ENCODE results near the gene PRF1. TPM values are rescaled to one million over a fixed set of nuclear protein-coding genes. Genes with fewer than 3 reads are reported as not detected.

Gene PRF1
- total RNA-seq, 3 donors from 2014 or later (not counting 1 experiment from before 2014, with no cell fraction given) = 1,641 to 2,133 (median 1,982) TPM

DNA sequence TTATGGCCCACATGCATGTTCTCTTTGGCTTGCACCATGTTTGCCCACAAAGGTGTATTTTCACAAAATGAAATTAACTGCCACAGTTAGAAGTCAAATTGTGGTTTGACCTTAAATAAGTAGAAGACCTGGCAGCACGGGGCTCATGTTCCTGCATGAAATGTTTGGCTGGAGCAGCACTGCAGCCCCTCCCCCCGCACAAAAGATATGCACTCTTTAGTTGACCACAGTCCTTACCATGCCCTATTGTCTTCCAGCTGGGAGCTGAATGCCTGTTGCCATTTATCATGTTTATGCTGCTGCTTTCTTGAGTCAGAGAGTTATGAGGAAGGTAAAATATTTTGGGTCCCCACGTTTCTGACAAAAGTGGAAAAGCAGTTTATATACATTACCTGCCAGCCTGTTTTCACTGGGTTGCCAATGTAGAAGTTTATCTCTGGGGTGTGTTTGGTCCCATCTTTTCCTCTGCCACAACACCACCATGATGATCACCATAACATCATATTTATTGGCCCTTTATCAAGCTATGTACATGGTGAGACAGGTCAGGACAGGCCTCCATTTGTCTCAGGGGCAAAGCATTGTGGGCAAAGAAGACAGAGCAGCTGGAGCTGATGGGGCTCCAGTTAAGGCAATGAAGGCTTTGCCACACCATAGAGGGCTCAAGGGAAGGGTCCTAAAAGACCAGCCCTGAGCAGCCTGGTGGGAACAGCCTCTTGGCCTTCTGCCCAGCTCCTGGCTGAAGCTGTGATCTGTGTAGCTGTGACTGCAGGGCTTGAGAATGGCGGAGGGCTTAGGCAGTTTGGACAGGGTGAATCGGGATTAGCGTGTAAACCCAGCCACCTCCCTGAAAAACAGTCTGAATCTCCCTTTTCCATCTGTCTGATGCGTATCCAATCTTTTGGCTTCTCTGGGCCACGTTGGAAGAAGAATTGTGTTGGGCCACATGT, 5.4 kb downstream of the PRF1 start:
- H3K9me3 ChIP-seq (ENCODE audit: control insufficient read depth, insufficient read depth, low read length) = no peaks in the 10 kb centered on the region
- intact Hi-C loops (cut with micrococcal nuclease) = loop anchor here (2.0 kb wide), 1 partner anchor 14 kb away; no protein-coding TSS in a partner anchor
- peaks cover 24% of the 10 kb centered on the region for H3K36me3 Mint-ChIP-seq
- ATAC-seq (no peak), DNase-seq (no peak)
- 66% methylated on average over 8 of the region's 8 CpGs for WGBS (ENCODE audit: insufficient coverage)
- no peaks in the 10 kb centered on the region for H3K9me3 Mint-ChIP-seq
- no peaks in the 10 kb centered on the region for H3K27me3 ChIP-seq (ENCODE audit: control insufficient read depth, insufficient read depth, low read length)
- peak overlapping the region; percentile 95 to 97 for H3K27ac Mint-ChIP-seq
- peaks cover 74 to 93% of the 10 kb centered on the region in 2 donors for H3K4me1 Mint-ChIP-seq
- no peak overlapping the region for H3K27ac ChIP-seq (ENCODE audit: low read length)
- peaks cover 59% of the 10 kb centered on the region for H3K36me3 ChIP-seq (ENCODE audit: control insufficient read depth, insufficient read depth, low read length)
- TF ChIP-seq CTCF (IDR thresholded peaks at IDR 0.05) = no peak
- H3K4me3 ChIP-seq (ENCODE audit: low read length) = peak overlapping the region; percentile 88
- no peaks in the 10 kb centered on the region for H3K27me3 Mint-ChIP-seq (ENCODE audit: low read depth in 2 of 2)
- peaks cover 91% of the 10 kb centered on the region for H3K4me1 ChIP-seq (ENCODE audit: control insufficient read depth, insufficient read depth, low read length)
- H3K4me3 Mint-ChIP-seq = peak overlapping the region; percentile 100

DNA sequence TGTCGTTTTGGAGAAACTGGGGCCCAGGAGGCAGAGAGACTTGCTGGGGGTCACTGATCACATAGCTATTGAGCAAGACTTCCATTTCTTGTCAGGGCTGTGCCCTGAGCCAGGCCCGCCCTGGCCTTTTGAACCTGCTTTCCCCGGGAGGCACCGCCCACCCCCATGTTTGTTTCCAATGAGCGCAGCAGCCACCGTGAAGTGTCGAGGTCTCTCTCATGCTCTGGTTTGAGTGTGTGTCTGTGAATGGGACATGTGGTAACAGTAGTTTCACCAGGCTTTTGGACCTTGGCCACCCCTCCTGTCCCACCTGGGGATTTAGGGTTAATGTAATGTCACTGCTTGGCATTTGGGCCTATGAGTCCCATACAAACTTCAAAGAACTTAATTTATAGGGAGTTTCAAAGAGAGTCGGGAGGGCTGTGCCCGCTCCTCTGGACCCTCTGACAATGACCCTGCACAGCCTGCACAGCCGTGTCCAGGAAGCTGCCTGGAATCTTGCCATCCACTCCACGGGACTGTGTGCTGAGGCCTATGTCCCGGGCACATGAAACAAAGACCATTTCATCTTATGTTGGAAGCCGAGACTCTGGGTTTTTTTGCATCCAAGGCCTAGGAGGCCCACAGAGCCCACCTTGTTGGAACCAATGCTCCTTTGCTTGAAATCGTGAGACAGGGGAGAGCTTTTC, 6.3 kb downstream of the PRF1 start:
- no peak for TF ChIP-seq CTCF (IDR thresholded peaks at IDR 0.05)
- Histone ChIP-seq H3K4me1 (ENCODE audit: control insufficient read depth, insufficient read depth, low read length) (peaks cover 97% of the 10 kb centered on the region), H3K27ac (ENCODE audit: low read length) (peak overlapping the region; percentile 37), H3K9me3 (ENCODE audit: control insufficient read depth, insufficient read depth, low read length) (no peaks in the 10 kb centered on the region), H3K4me3 (ENCODE audit: low read length) (peak overlapping the region; percentile 5), H3K27me3 (ENCODE audit: control insufficient read depth, insufficient read depth, low read length) (no peaks in the 10 kb centered on the region), H3K36me3 (ENCODE audit: control insufficient read depth, insufficient read depth, low read length) (peaks cover 58% of the 10 kb centered on the region)
- Mint-ChIP-seq H3K27me3 (ENCODE audit: low read depth in 2 of 2) (no peaks in the 10 kb centered on the region), H3K9me3 (no peaks in the 10 kb centered on the region), H3K4me1 (peaks cover 80 to 91% of the 10 kb centered on the region in 2 donors), H3K4me3 (peak overlapping the region; percentile 100), H3K36me3 (peaks cover 24% of the 10 kb centered on the region), H3K27ac (peak overlapping the region; percentile 95 to 97)
- ATAC-seq (no peak), DNase-seq (no peak)
- WGBS (ENCODE audit: insufficient coverage) = 69% methylated on average over 14 of the region's 14 CpGs
- intact Hi-C loops (cut with micrococcal nuclease) = loop anchor here (2.0 kb wide), 1 partner anchor 15 kb away; no protein-coding TSS in a partner anchor

DNA sequence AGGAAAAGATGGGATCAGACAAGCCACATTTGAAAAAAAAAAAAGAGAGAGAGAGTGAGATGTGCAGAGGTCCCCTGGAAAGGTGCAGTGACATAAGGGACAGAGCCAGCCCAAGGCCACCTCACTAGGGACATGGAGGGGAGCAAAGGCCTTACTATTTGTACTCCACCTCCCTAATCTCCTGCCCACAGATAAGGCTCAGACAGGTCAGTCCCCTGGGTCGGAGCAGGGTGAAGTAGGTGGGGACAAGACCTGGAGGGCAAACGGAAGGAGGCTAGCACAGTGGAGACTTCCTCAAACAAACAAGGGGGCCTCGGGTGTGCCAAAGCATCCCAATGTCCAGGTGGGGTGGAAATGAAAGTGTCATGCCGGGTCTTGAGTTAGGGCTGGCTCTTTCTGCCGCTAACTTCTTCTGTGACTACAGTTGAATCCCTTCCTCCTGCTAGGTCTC, 7.0 kb downstream of the PRF1 start:
- Histone ChIP-seq H3K4me3 (ENCODE audit: low read length) (no peak overlapping the region), H3K9me3 (ENCODE audit: control insufficient read depth, insufficient read depth, low read length) (no peaks in the 10 kb centered on the region), H3K4me1 (ENCODE audit: control insufficient read depth, insufficient read depth, low read length) (peaks cover 95% of the 10 kb centered on the region), H3K27me3 (ENCODE audit: control insufficient read depth, insufficient read depth, low read length) (no peaks in the 10 kb centered on the region), H3K36me3 (ENCODE audit: control insufficient read depth, insufficient read depth, low read length) (peaks cover 51% of the 10 kb centered on the region), H3K27ac (ENCODE audit: low read length) (peak overlapping the region; percentile 37)
- intact Hi-C loops (cut with micrococcal nuclease) = loop anchor here (2.0 kb wide), 1 partner anchor 15 kb away; no protein-coding TSS in a partner anchor
- no peaks in the 10 kb centered on the region for H3K9me3 Mint-ChIP-seq
- no peak for TF ChIP-seq CTCF (IDR thresholded peaks at IDR 0.05)
- H3K4me3 Mint-ChIP-seq = peak overlapping the region; percentile 100
- WGBS (ENCODE audit: insufficient coverage) = 84% methylated on average over 3 of the region's 5 CpGs
- DNase-seq (no peak), ATAC-seq (no peak)
- H3K36me3 Mint-ChIP-seq = peaks cover 24% of the 10 kb centered on the region
- peaks cover 80 to 94% of the 10 kb centered on the region in 2 donors for H3K4me1 Mint-ChIP-seq
- no peaks in the 10 kb centered on the region for H3K27me3 Mint-ChIP-seq (ENCODE audit: low read depth in 2 of 2)
- H3K27ac Mint-ChIP-seq = peak overlapping the region; percentile 95 to 97

Data from natural killer cell (primary cell).